Type B pancreatic cell (in vitro differentiated cells): Measurements from ENCODE around the gene TNFRSF8. TPM values are rescaled to one million over a fixed set of nuclear protein-coding genes. Genes with fewer than 3 reads are reported as not detected.

Experiments
- DNase-seq: peaks from one replicate; pipeline ENCODE4 v3.0.0; 2021; ENCODE audit warnings: mixed read lengths; ENCODE audit not compliant: unreplicated experiment; ENCODE audit errors: extremely low spot score
- H3K27ac Mint-ChIP-seq: 2 replicates; pipeline ENCODE4 v1.8.0; 2021; ENCODE audit warnings: mild to moderate bottlenecking, mixed read lengths
- H3K27me3 Mint-ChIP-seq: 2 replicates; pipeline ENCODE4 v1.8.0; 2021; ENCODE audit warnings: mixed read lengths
- H3K36me3 Mint-ChIP-seq: 2 replicates; pipeline ENCODE4 v1.8.0; 2021; ENCODE audit warnings: mixed read lengths
- H3K4me1 Mint-ChIP-seq: one replicate; pipeline ENCODE4 v1.8.0; 2021; ENCODE audit warnings: mixed read lengths; ENCODE audit not compliant: unreplicated experiment
- H3K4me3 Mint-ChIP-seq: 2 replicates; pipeline ENCODE4 v1.8.0; 2021; ENCODE audit warnings: mild to moderate bottlenecking, mixed read lengths
- H3K9me3 Mint-ChIP-seq: 2 replicates; pipeline ENCODE4 v1.8.0; 2021; ENCODE audit warnings: mixed read lengths
- CTCF ChIP-seq: fragments of 200-600 bp; sonication (generic); conservative IDR thresholded peaks from 2 replicates; pipeline ENCODE4 v1.5.0; 2021; ENCODE audit warnings: antibody characterized with exemption, mild to moderate bottlenecking
- total RNA-seq: library from RNA; stranded (reverse); gene quantifications from 2 replicates; pipeline ENCODE4 v1.2.1, GENCODE V29; 2021; ENCODE audit warnings: low replicate concordance

TNFRSF8 gene
- total RNA-seq, 1 donor from 2014 or later, result 0.07 TPM

GRCh38 chr1:12136916-12137610, 74.0 kb downstream of the TNFRSF8 start:
- no peak overlapping the region for H3K4me3 Mint-ChIP-seq
- peaks cover 10% of the 10 kb centered on the region for H3K4me1 Mint-ChIP-seq
- H3K9me3 Mint-ChIP-seq, result no peaks in the 10 kb centered on the region
- no peak for TF ChIP-seq CTCF
- H3K27me3 Mint-ChIP-seq, result peaks cover 6% of the 10 kb centered on the region
- no peaks in the 10 kb centered on the region for H3K36me3 Mint-ChIP-seq
- no peak overlapping the region for H3K27ac Mint-ChIP-seq
- no peak for DNase-seq

GRCh38 chr1:12138196-12139168, 75.4 kb downstream of the TNFRSF8 start:
- Mint-ChIP-seq H3K27ac (no peak overlapping the region), H3K36me3 (no peaks in the 10 kb centered on the region), H3K27me3 (peaks cover 6% of the 10 kb centered on the region), H3K4me3 (no peak overlapping the region), H3K9me3 (no peaks in the 10 kb centered on the region), H3K4me1 (peaks cover 9% of the 10 kb centered on the region)
- TF ChIP-seq CTCF, result no peak
- no peak for DNase-seq

GRCh38 chr1:12140016-12140415, 76.9 kb downstream of the TNFRSF8 start:
- H3K4me3 Mint-ChIP-seq, result no peak overlapping the region
- H3K27me3 Mint-ChIP-seq, result peaks cover 6% of the 10 kb centered on the region
- H3K9me3 Mint-ChIP-seq, result no peaks in the 10 kb centered on the region
- TF ChIP-seq CTCF, result no peak
- H3K36me3 Mint-ChIP-seq, result no peaks in the 10 kb centered on the region
- no peak overlapping the region for H3K27ac Mint-ChIP-seq
- no peak for DNase-seq
- peaks cover 8% of the 10 kb centered on the region for H3K4me1 Mint-ChIP-seq

- no peaks in the 10 kb centered on the region for H3K36me3 Mint-ChIP-seq
- no peak for DNase-seq
- no peak overlapping the region for H3K4me3 Mint-ChIP-seq
- H3K27ac Mint-ChIP-seq, result no peak overlapping the region
- H3K4me1 Mint-ChIP-seq, result peaks cover 8% of the 10 kb centered on the region
- H3K9me3 Mint-ChIP-seq, result no peaks in the 10 kb centered on the region
- H3K27me3 Mint-ChIP-seq, result peaks cover 6% of the 10 kb centered on the region
- TF ChIP-seq CTCF, result no peak
These were observed 77.5 kb downstream of the TNFRSF8 start for GRCh38 chr1:12140515-12141162.

- Mint-ChIP-seq H3K4me1 (peaks cover 9% of the 10 kb centered on the region), H3K4me3 (no peak overlapping the region), H3K27ac (no peak overlapping the region), H3K27me3 (peaks cover 6% of the 10 kb centered on the region), H3K36me3 (no peaks in the 10 kb centered on the region), H3K9me3 (no peaks in the 10 kb centered on the region)
- DNase-seq, result no peak
- TF ChIP-seq CTCF, result no peak
These were observed 78.2 kb downstream of the TNFRSF8 start for GRCh38 chr1:12141163-12141850.
